Measurements from ENCODE around the gene PDSS2. TPM values are rescaled to one million over a fixed set of nuclear protein-coding genes. Genes with fewer than 3 reads are reported as not detected.

The PDSS2 gene
- total RNA-seq, result 12.1 and 14.9 TPM in 2 replicates
- long read RNA-seq, transcript PDSS2-202 (8 exons, 3,540 nt), result major isoform, 24 of 40 reads
- long read RNA-seq, partial matches to known transcripts, result 2 of 40 reads
- long read RNA-seq, other reads (novel, unspliced or antisense), result 12 of 40 reads

- Mint-ChIP-seq H3K4me3 (peak within 1 kb of the TSS; percentile 100), H3K9me3 (no peaks in the 10 kb centered on the region), H3K27ac (ENCODE audit: unreplicated experiment) (peak within 1 kb of the TSS; percentile 97), H3K36me3 (ENCODE audit: low read depth) (no peaks in the 10 kb centered on the region), H3K4me1 (peaks cover 19% of the 10 kb centered on the region), H3K27me3 (ENCODE audit: low read depth) (no peaks in the 10 kb centered on the region)
- TF ChIP-seq CTCF (conservative IDR thresholded peaks at IDR 0.05), result peak; percentile 72
- peak; percentile 94 for DNase-seq (ENCODE audit: low read depth, low spot score)
Observed at GRCh38 chr6:107459283-107460082, at the start of gene PDSS2. TSS of gene PDSS2 (minus strand) at chr6:107459564. CDS start at chr6:107459285, 279 bp downstream.

- H3K27me3 Mint-ChIP-seq (ENCODE audit: low read depth), result no peaks in the 10 kb centered on the region
- H3K36me3 Mint-ChIP-seq (ENCODE audit: low read depth), result peaks cover 11% of the 10 kb centered on the region
- no peak overlapping the region for H3K4me3 Mint-ChIP-seq
- peaks cover 25% of the 10 kb centered on the region for H3K4me1 Mint-ChIP-seq
- TF ChIP-seq CTCF (conservative IDR thresholded peaks at IDR 0.05), result no peak
- H3K9me3 Mint-ChIP-seq, result no peaks in the 10 kb centered on the region
- no peak overlapping the region for H3K27ac Mint-ChIP-seq (ENCODE audit: unreplicated experiment)
- no peak for DNase-seq (ENCODE audit: low read depth, low spot score)
Observed at GRCh38 chr6:107506145-107506544, 46.8 kb upstream of the PDSS2 start.

- no peak for DNase-seq (ENCODE audit: low read depth, low spot score)
- no peak overlapping the region for H3K27ac Mint-ChIP-seq (ENCODE audit: unreplicated experiment)
- peaks cover 25% of the 10 kb centered on the region for H3K4me1 Mint-ChIP-seq
- H3K27me3 Mint-ChIP-seq (ENCODE audit: low read depth), result no peaks in the 10 kb centered on the region
- H3K9me3 Mint-ChIP-seq, result no peaks in the 10 kb centered on the region
- H3K36me3 Mint-ChIP-seq (ENCODE audit: low read depth), result peaks cover 12% of the 10 kb centered on the region
- TF ChIP-seq CTCF (conservative IDR thresholded peaks at IDR 0.05), result no peak
- H3K4me3 Mint-ChIP-seq, result no peak overlapping the region
Observed at GRCh38 chr6:107504270-107505026, 45.1 kb upstream of the PDSS2 start.

- Mint-ChIP-seq H3K36me3 (ENCODE audit: low read depth) (peaks cover 2% of the 10 kb centered on the region), H3K9me3 (no peaks in the 10 kb centered on the region), H3K27me3 (ENCODE audit: low read depth) (no peaks in the 10 kb centered on the region), H3K4me1 (peaks cover 40% of the 10 kb centered on the region), H3K4me3 (no peak overlapping the region), H3K27ac (ENCODE audit: unreplicated experiment) (no peak overlapping the region)
- no peak for TF ChIP-seq CTCF (conservative IDR thresholded peaks at IDR 0.05)
- no peak for DNase-seq (ENCODE audit: low read depth, low spot score)
Observed at GRCh38 chr6:107496892-107497684, 37.7 kb upstream of the PDSS2 start.

GRCh38 chr6:107495971-107496370 is 36.6 kb upstream of the PDSS2 start:
- H3K4me1 Mint-ChIP-seq, result peaks cover 32% of the 10 kb centered on the region
- H3K4me3 Mint-ChIP-seq, result no peak overlapping the region
- DNase-seq (ENCODE audit: low read depth, low spot score), result no peak
- H3K27me3 Mint-ChIP-seq (ENCODE audit: low read depth), result no peaks in the 10 kb centered on the region
- peaks cover 2% of the 10 kb centered on the region for H3K36me3 Mint-ChIP-seq (ENCODE audit: low read depth)
- no peaks in the 10 kb centered on the region for H3K9me3 Mint-ChIP-seq
- no peak for TF ChIP-seq CTCF (conservative IDR thresholded peaks at IDR 0.05)
- no peak overlapping the region for H3K27ac Mint-ChIP-seq (ENCODE audit: unreplicated experiment)

Measured in neural crest cell (in vitro differentiated cells).